ENCODE results near the gene NTM. TPM values are rescaled to one million over a fixed set of nuclear protein-coding genes. Genes with fewer than 3 reads are reported as not detected.

NTM gene
- total RNA-seq, 6 donors from 2014 or later: 4.1 to 151 (median 115) TPM

GRCh38 chr11:132051704-132052103 lies 681.3 kb downstream of the NTM start:
- no peaks in the 10 kb centered on the region for H3K4me1 ChIP-seq
- DNase-seq: no peak
- H3K9me3 ChIP-seq: no peaks in the 10 kb centered on the region
- WGBS, 2 donors: 81 to 87% methylated on average over 2 of the region's 2 CpGs
- no peak overlapping the region for H3K27ac ChIP-seq
- TF ChIP-seq POLR2AphosphoS5 (IDR thresholded peaks at IDR 0.05) (no peak), POLR2A (IDR thresholded peaks at IDR 0.05) (no peak), CTCF (IDR thresholded peaks at IDR 0.05) (no peak)
- H3K4me3 ChIP-seq: no peak overlapping the region
- H3K36me3 ChIP-seq: no peaks in the 10 kb centered on the region
- H3K27me3 ChIP-seq: no peaks in the 10 kb centered on the region
- ATAC-seq (ENCODE audit: low FRiP score in 2 of 2): no peak

GRCh38 chr11:132052342-132052741 lies 681.9 kb downstream of the NTM start:
- Histone ChIP-seq H3K9me3 (no peaks in the 10 kb centered on the region), H3K27ac (no peak overlapping the region), H3K4me1 (no peaks in the 10 kb centered on the region), H3K36me3 (no peaks in the 10 kb centered on the region), H3K27me3 (no peaks in the 10 kb centered on the region), H3K4me3 (no peak overlapping the region)
- WGBS, 2 donors: 75 to 84% methylated on average over 2 of the region's 2 CpGs
- DNase-seq: no peak
- no peak for TF ChIP-seq EP300 (IDR thresholded peaks at IDR 0.05)
- TF ChIP-seq POLR2AphosphoS5 (IDR thresholded peaks at IDR 0.05): no peak
- TF ChIP-seq CTCF (IDR thresholded peaks at IDR 0.05): no peak
- no peak for TF ChIP-seq POLR2A (IDR thresholded peaks at IDR 0.05)
- no peak for ATAC-seq (ENCODE audit: low FRiP score in 2 of 2)

- DNase-seq (no peak), ATAC-seq (ENCODE audit: low FRiP score in 2 of 2) (no peak)
- H3K4me1 ChIP-seq: no peaks in the 10 kb centered on the region
- no peaks in the 10 kb centered on the region for H3K27me3 ChIP-seq
- WGBS, 2 donors: 78 to 88% methylated on average over 3 of the region's 3 CpGs
- no peak overlapping the region for H3K27ac ChIP-seq
- no peaks in the 10 kb centered on the region for H3K36me3 ChIP-seq
- H3K9me3 ChIP-seq: no peaks in the 10 kb centered on the region
- TF ChIP-seq POLR2AphosphoS5 (IDR thresholded peaks at IDR 0.05): no peak
- no peak for TF ChIP-seq POLR2A (IDR thresholded peaks at IDR 0.05)
- no peak for TF ChIP-seq EP300 (IDR thresholded peaks at IDR 0.05)
- TF ChIP-seq CTCF (IDR thresholded peaks at IDR 0.05): no peak
- no peak overlapping the region for H3K4me3 ChIP-seq
Observed at GRCh38 chr11:132052904-132053303, 682.5 kb downstream of the NTM start.

- Histone ChIP-seq H3K4me1 (peaks cover 0 to 7% (median 0%) of the 10 kb centered on the region in 4 donors), H3K9me3 (no peaks in the 10 kb centered on the region), H3K27me3 (no peaks in the 10 kb centered on the region), H3K27ac (no peak overlapping the region), H3K4me3 (no peak overlapping the region), H3K36me3 (no peaks in the 10 kb centered on the region)
- 7 to 15% methylated on average over 1 of the region's 1 CpG for WGBS, 2 donors
- DNase-seq (no peak), ATAC-seq (ENCODE audit: low FRiP score in 2 of 2) (no peak)
- TF ChIP-seq EP300 (IDR thresholded peaks at IDR 0.05) (no peak), CTCF (IDR thresholded peaks at IDR 0.05) (no peak), POLR2A (IDR thresholded peaks at IDR 0.05) (no peak), POLR2AphosphoS5 (IDR thresholded peaks at IDR 0.05) (no peak)
Observed at GRCh38 chr11:132054822-132055221, 684.4 kb downstream of the NTM start.

- 71 to 74% methylated on average over 6 of the region's 6 CpGs for WGBS, 2 donors
- H3K27me3 ChIP-seq: no peaks in the 10 kb centered on the region
- DNase-seq (no peak), ATAC-seq (ENCODE audit: low FRiP score in 2 of 2) (no peak)
- no peaks in the 10 kb centered on the region for H3K9me3 ChIP-seq
- no peaks in the 10 kb centered on the region for H3K36me3 ChIP-seq
- H3K4me3 ChIP-seq: no peak overlapping the region
- peaks cover 0 to 7% (median 0%) of the 10 kb centered on the region in 4 donors for H3K4me1 ChIP-seq
- H3K27ac ChIP-seq: no peak overlapping the region
- TF ChIP-seq POLR2A (IDR thresholded peaks at IDR 0.05) (no peak), EP300 (IDR thresholded peaks at IDR 0.05) (no peak), POLR2AphosphoS5 (IDR thresholded peaks at IDR 0.05) (no peak), CTCF (IDR thresholded peaks at IDR 0.05) (no peak)
Observed at GRCh38 chr11:132055296-132055695, 684.9 kb downstream of the NTM start.
